ENCODE results near the gene BSN.
"Not testable (repeated sequence)": the region's sequence is repeated elsewhere in the genome, so short reads cannot be mapped to it uniquely, and the experiment has no call there.

Gene BSN

GRCh38 chr3:49680493-49681231 is 126.4 kb downstream of the BSN start:
- no peak for DNase-seq

- DNase-seq: no peak
Observed at GRCh38 chr3:49681232-49681522, 126.9 kb downstream of the BSN start.

GRCh38 chr3:49681543-49681942 is 127.3 kb downstream of the BSN start:
- no peak for DNase-seq

GRCh38 chr3:49683162-49683561 is 128.9 kb downstream of the BSN start:
- no peak for DNase-seq

- DNase-seq: not testable (repeated sequence)
Observed at GRCh38 chr3:49684453-49684852, 130.2 kb downstream of the BSN start.

- DNase-seq: not testable (repeated sequence)
Observed at GRCh38 chr3:49685103-49685502, 130.8 kb downstream of the BSN start.

GRCh38 chr3:49685846-49686245 is 131.6 kb downstream of the BSN start:
- DNase-seq: not testable (repeated sequence)

- not testable (repeated sequence) for DNase-seq
Observed at GRCh38 chr3:49686346-49686745, 132.1 kb downstream of the BSN start.

GRCh38 chr3:49686769-49687423 is 132.6 kb downstream of the BSN start:
- not testable (repeated sequence) for DNase-seq

GRCh38 chr3:49687424-49687795 is 133.1 kb downstream of the BSN start:
- DNase-seq: not testable (repeated sequence)

GRCh38 chr3:49688338-49689045 is 134.2 kb downstream of the BSN start:
- not testable (repeated sequence) for DNase-seq

- DNase-seq: no peak
Observed at GRCh38 chr3:49689046-49689907, 135.0 kb downstream of the BSN start, which contains the start of the genes MST1 and RNF123. Gene MST1 (minus strand): TSS chr3:49689474. CDS start chr3:49688691, 783 bp downstream. Gene RNF123 (plus strand): TSS chr3:49689557. CDS start chr3:49691166, 1,609 bp downstream.

- not testable (repeated sequence) for DNase-seq
Observed at GRCh38 chr3:49689908-49690624, 135.8 kb downstream of the BSN start.

GRCh38 chr3:49690856-49691255 is 136.6 kb downstream of the BSN start:
- DNase-seq: not testable (repeated sequence)

- not testable (repeated sequence) for DNase-seq
Observed at GRCh38 chr3:49691481-49691880, 137.2 kb downstream of the BSN start.

GRCh38 chr3:49694409-49695070 is 140.3 kb downstream of the BSN start:
- not testable (repeated sequence) for DNase-seq

- DNase-seq: not testable (repeated sequence)
Observed at GRCh38 chr3:49695350-49696015, 141.2 kb downstream of the BSN start.

- DNase-seq: no peak
Observed at GRCh38 chr3:49699281-49699979, 145.2 kb downstream of the BSN start.

- DNase-seq: no peak
Observed at GRCh38 chr3:49700014-49700413, 145.7 kb downstream of the BSN start.

- no peak for DNase-seq
Observed at GRCh38 chr3:49700453-49701128, 146.3 kb downstream of the BSN start.
